Esophagus muscularis mucosa (tissue), 4 donors: ENCODE data around the gene PDE1C.

ENCODE experiments used
- CTCF ChIP-seq, 3 experiments: fragments of 200-600 bp in 2 of 3; fragments of 450-650 bp in 1 of 3; sonication (generic) in 2 of 3; IDR thresholded peaks; one replicate each; pipeline ENCODE4 v1.5.1; 2017 to 2019; ENCODE audit warnings: antibody characterized with exemption in 3 of 3, mild to moderate bottlenecking in 2 of 3, moderate library complexity in 1 of 3
- EP300 ChIP-seq: sonication (generic); formaldehyde crosslinking; IDR thresholded peaks from one replicate; pipeline ENCODE4 v1.6.1; 2017; ENCODE audit warnings: antibody characterized with exemption
- POLR2A ChIP-seq: fragments of 450-650 bp; IDR thresholded peaks from one replicate; pipeline ENCODE4 v1.6.1; 2017; ENCODE audit warnings: antibody characterized with exemption, moderate library complexity, mild to moderate bottlenecking, low read depth

DNA sequence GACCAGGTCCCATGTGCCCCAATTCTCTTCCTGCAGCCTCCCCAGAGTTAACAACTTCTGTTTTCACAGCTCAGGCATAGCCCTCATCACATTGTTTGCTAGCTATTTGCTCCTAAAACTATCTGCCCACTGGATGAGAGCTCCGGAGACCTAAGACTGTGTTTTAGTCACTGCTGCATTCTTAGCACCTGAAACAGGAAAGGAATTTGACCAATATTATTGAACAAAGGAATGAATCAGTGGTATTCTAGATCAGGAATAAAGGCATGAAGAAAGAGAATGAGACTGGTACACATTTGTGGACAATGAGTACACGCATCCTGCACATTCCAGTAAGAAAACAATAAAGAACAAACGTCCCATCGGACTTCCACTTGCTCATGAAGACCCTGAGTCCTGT, 328.4 kb downstream of the PDE1C start:
- no peak for TF ChIP-seq CTCF (IDR thresholded peaks at IDR 0.05)
- TF ChIP-seq POLR2A, result no peak
- TF ChIP-seq EP300, result no peak
